ENCODE measurements around the gene C5AR1.

The C5AR1 gene

DNA sequence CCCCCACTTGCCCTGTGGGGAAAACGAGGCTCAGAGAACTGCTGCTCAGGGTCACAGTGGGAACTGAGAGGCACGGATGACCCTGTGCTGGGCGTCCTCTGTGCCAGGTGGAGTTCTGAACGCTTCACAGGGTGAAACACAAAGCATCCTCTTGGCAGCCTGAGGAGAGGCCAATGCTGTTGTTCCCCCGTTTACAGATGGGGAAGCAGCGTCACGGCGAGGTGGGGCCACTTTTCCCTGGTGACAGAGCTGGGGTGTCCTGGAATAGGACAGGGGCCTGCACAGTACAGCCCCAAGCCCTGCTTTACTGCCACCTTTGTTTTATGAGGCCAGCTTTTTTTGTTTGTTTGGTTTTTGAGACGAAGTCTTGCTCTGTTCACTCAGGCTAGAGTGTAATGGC, 61.6 kb downstream of the C5AR1 start:
- no peak for DNase-seq

Measured in kidney glomerular epithelial cell (primary cell).